Activated T-helper 17 cell treated with anti-CD3 and anti-CD28 coated beads, Interleukin-2, amount 50 U/mL, for 72 hours (primary cell): ENCODE data around the gene MS4A8. TPM values are rescaled to one million over a fixed set of nuclear protein-coding genes. Genes with fewer than 3 reads are reported as not detected.
A peak's percentile ranks its signal among the peaks of the same experiment; 100 is the strongest.
"Not testable (repeated sequence)": the region's sequence is repeated elsewhere in the genome, so short reads cannot be mapped to it uniquely, and the experiment has no call there.

Experiments
- ATAC-seq: fragments of 150-1000 bp; cut with Tn5 transposase; replicated peaks from 2 replicates; pipeline ENCODE4 v1.10.0; 2021; ENCODE audit warnings: mild to moderate bottlenecking, moderate library complexity
- H3K27ac Mint-ChIP-seq: one replicate; pipeline ENCODE4 v1.8.0; 2022; ENCODE audit warnings: mixed read lengths
- H3K27me3 Mint-ChIP-seq: one replicate; pipeline ENCODE4 v1.8.0; 2022; ENCODE audit warnings: mixed read lengths
- H3K36me3 Mint-ChIP-seq: one replicate; pipeline ENCODE4 v1.8.0; 2022; ENCODE audit warnings: low read depth, mild to moderate bottlenecking, mixed read lengths
- H3K4me1 Mint-ChIP-seq: one replicate; pipeline ENCODE4 v1.8.0; 2022; ENCODE audit warnings: mixed read lengths
- H3K4me3 Mint-ChIP-seq: one replicate; pipeline ENCODE4 v1.8.0; 2022; ENCODE audit warnings: mild to moderate bottlenecking, mixed read lengths
- H3K9me3 Mint-ChIP-seq: one replicate; pipeline ENCODE4 v1.8.0; 2022; ENCODE audit warnings: mixed read lengths
- total RNA-seq, 2 donors: library from RNA; stranded (reverse); gene quantifications; one replicate each; pipeline ENCODE4 v1.2.3, GENCODE V29; 2022

MS4A8 gene
- total RNA-seq, 2 donors from 2014 or later = not detected

GRCh38 chr11:60710482-60710881 lies 11.1 kb downstream of the MS4A8 start:
- peaks cover 14% of the 10 kb centered on the region for H3K27me3 Mint-ChIP-seq
- H3K4me1 Mint-ChIP-seq = no peaks in the 10 kb centered on the region
- H3K4me3 Mint-ChIP-seq = no peak overlapping the region
- no peak overlapping the region for H3K27ac Mint-ChIP-seq
- H3K36me3 Mint-ChIP-seq = no peaks in the 10 kb centered on the region
- H3K9me3 Mint-ChIP-seq = no peaks in the 10 kb centered on the region
- ATAC-seq = no peak

GRCh38 chr11:60711276-60711675 lies 11.9 kb downstream of the MS4A8 start:
- H3K9me3 Mint-ChIP-seq = no peaks in the 10 kb centered on the region
- no peaks in the 10 kb centered on the region for H3K4me1 Mint-ChIP-seq
- no peak overlapping the region for H3K4me3 Mint-ChIP-seq
- peaks cover 16% of the 10 kb centered on the region for H3K27me3 Mint-ChIP-seq
- ATAC-seq = no peak
- no peaks in the 10 kb centered on the region for H3K36me3 Mint-ChIP-seq
- H3K27ac Mint-ChIP-seq = no peak overlapping the region

- not testable (repeated sequence) for H3K4me3 Mint-ChIP-seq, H3K4me1 Mint-ChIP-seq, H3K27ac Mint-ChIP-seq, ATAC-seq, H3K9me3 Mint-ChIP-seq, H3K36me3 Mint-ChIP-seq
- peaks cover 24% of the 10 kb centered on the region for H3K27me3 Mint-ChIP-seq
These were observed 14.0 kb downstream of the MS4A8 start for GRCh38 chr11:60713423-60713822.

- no peak overlapping the region for H3K27ac Mint-ChIP-seq
- no peak overlapping the region for H3K4me3 Mint-ChIP-seq
- no peaks in the 10 kb centered on the region for H3K36me3 Mint-ChIP-seq
- peak; percentile 71 for ATAC-seq
- H3K9me3 Mint-ChIP-seq = peaks cover 3% of the 10 kb centered on the region
- no peaks in the 10 kb centered on the region for H3K4me1 Mint-ChIP-seq
- peaks cover 35% of the 10 kb centered on the region for H3K27me3 Mint-ChIP-seq
These were observed 18.5 kb downstream of the MS4A8 start for GRCh38 chr11:60717956-60718355.

GRCh38 chr11:60718524-60719316 lies 19.3 kb downstream of the MS4A8 start:
- Mint-ChIP-seq H3K4me1 (no peaks in the 10 kb centered on the region), H3K27me3 (peaks cover 33% of the 10 kb centered on the region), H3K9me3 (peaks cover 3% of the 10 kb centered on the region), H3K27ac (no peak overlapping the region), H3K36me3 (no peaks in the 10 kb centered on the region), H3K4me3 (no peak overlapping the region)
- peak; percentile 81 for ATAC-seq

- ATAC-seq = no peak
- Mint-ChIP-seq H3K27ac (no peak overlapping the region), H3K27me3 (peaks cover 36% of the 10 kb centered on the region), H3K9me3 (peaks cover 3% of the 10 kb centered on the region), H3K36me3 (no peaks in the 10 kb centered on the region), H3K4me3 (no peak overlapping the region), H3K4me1 (no peaks in the 10 kb centered on the region)
These were observed 20.0 kb downstream of the MS4A8 start for GRCh38 chr11:60719391-60719790.

GRCh38 chr11:60720460-60720859 lies 21.0 kb downstream of the MS4A8 start:
- no peak overlapping the region for H3K27ac Mint-ChIP-seq
- peaks cover 3% of the 10 kb centered on the region for H3K9me3 Mint-ChIP-seq
- no peaks in the 10 kb centered on the region for H3K36me3 Mint-ChIP-seq
- H3K4me1 Mint-ChIP-seq = no peaks in the 10 kb centered on the region
- no peak for ATAC-seq
- no peak overlapping the region for H3K4me3 Mint-ChIP-seq
- H3K27me3 Mint-ChIP-seq = peaks cover 33% of the 10 kb centered on the region

- H3K27ac Mint-ChIP-seq = no peak within 1 kb of the TSS
- no peak within 1 kb of the TSS for H3K4me3 Mint-ChIP-seq
- H3K27me3 Mint-ChIP-seq = peaks cover 24% of the 10 kb centered on the region
- no peak for ATAC-seq
- no peaks in the 10 kb centered on the region for H3K9me3 Mint-ChIP-seq
- no peaks in the 10 kb centered on the region for H3K4me1 Mint-ChIP-seq
- H3K36me3 Mint-ChIP-seq = no peaks in the 10 kb centered on the region
These were observed 25.0 kb downstream of the MS4A8 start, which contains the start of gene MS4A18 for GRCh38 chr11:60724420-60724819. Gene MS4A18, plus strand, starts transcription at chr11:60724720.

- H3K36me3 Mint-ChIP-seq = no peaks in the 10 kb centered on the region
- H3K27me3 Mint-ChIP-seq = peaks cover 19% of the 10 kb centered on the region
- H3K4me3 Mint-ChIP-seq = no peak overlapping the region
- H3K4me1 Mint-ChIP-seq = no peaks in the 10 kb centered on the region
- no peak for ATAC-seq
- H3K9me3 Mint-ChIP-seq = no peaks in the 10 kb centered on the region
- H3K27ac Mint-ChIP-seq = no peak overlapping the region
These were observed 26.2 kb downstream of the MS4A8 start for GRCh38 chr11:60725592-60725991.

- no peak overlapping the region for H3K27ac Mint-ChIP-seq
These were observed 32.2 kb downstream of the MS4A8 start for GRCh38 chr11:60731586-60731985.

GRCh38 chr11:60734279-60734678 lies 34.9 kb downstream of the MS4A8 start:
- Mint-ChIP-seq H3K36me3 (no peaks in the 10 kb centered on the region), H3K4me3 (no peak overlapping the region), H3K27me3 (peaks cover 26% of the 10 kb centered on the region), H3K9me3 (no peaks in the 10 kb centered on the region), H3K4me1 (no peaks in the 10 kb centered on the region), H3K27ac (no peak overlapping the region)
- ATAC-seq = no peak

More at GRCh38 chr11:60731586-60731985, 32.2 kb downstream of the MS4A8 start:
- H3K4me1 Mint-ChIP-seq = no peaks in the 10 kb centered on the region
- H3K36me3 Mint-ChIP-seq = no peaks in the 10 kb centered on the region
- no peak overlapping the region for H3K4me3 Mint-ChIP-seq
- H3K27me3 Mint-ChIP-seq = peaks cover 14% of the 10 kb centered on the region
- no peak for ATAC-seq
- no peaks in the 10 kb centered on the region for H3K9me3 Mint-ChIP-seq

- Mint-ChIP-seq H3K9me3 (no peaks in the 10 kb centered on the region), H3K36me3 (no peaks in the 10 kb centered on the region), H3K4me3 (no peak overlapping the region), H3K27ac (no peak overlapping the region), H3K27me3 (peaks cover 35% of the 10 kb centered on the region), H3K4me1 (no peaks in the 10 kb centered on the region)
- ATAC-seq = no peak
These were observed 39.7 kb downstream of the MS4A8 start for GRCh38 chr11:60739114-60739513.

- H3K4me1 Mint-ChIP-seq = no peaks in the 10 kb centered on the region
- no peak overlapping the region for H3K4me3 Mint-ChIP-seq
- ATAC-seq = no peak
- peaks cover 39% of the 10 kb centered on the region for H3K27me3 Mint-ChIP-seq
- H3K9me3 Mint-ChIP-seq = no peaks in the 10 kb centered on the region
- H3K27ac Mint-ChIP-seq = no peak overlapping the region
- H3K36me3 Mint-ChIP-seq = no peaks in the 10 kb centered on the region
These were observed 41.2 kb downstream of the MS4A8 start for GRCh38 chr11:60740573-60740972.

GRCh38 chr11:60741421-60741820 lies 42.0 kb downstream of the MS4A8 start:
- no peaks in the 10 kb centered on the region for H3K36me3 Mint-ChIP-seq
- H3K27ac Mint-ChIP-seq = no peak overlapping the region
- H3K9me3 Mint-ChIP-seq = no peaks in the 10 kb centered on the region
- H3K4me1 Mint-ChIP-seq = no peaks in the 10 kb centered on the region
- ATAC-seq = no peak
- no peak overlapping the region for H3K4me3 Mint-ChIP-seq
- peaks cover 39% of the 10 kb centered on the region for H3K27me3 Mint-ChIP-seq

GRCh38 chr11:60743058-60743457 lies 43.6 kb downstream of the MS4A8 start:
- H3K27me3 Mint-ChIP-seq = peaks cover 35% of the 10 kb centered on the region
- no peak overlapping the region for H3K4me3 Mint-ChIP-seq
- ATAC-seq = no peak
- peaks cover 5% of the 10 kb centered on the region for H3K4me1 Mint-ChIP-seq
- H3K27ac Mint-ChIP-seq = no peak overlapping the region
- H3K9me3 Mint-ChIP-seq = no peaks in the 10 kb centered on the region
- no peaks in the 10 kb centered on the region for H3K36me3 Mint-ChIP-seq
